Measurements from ENCODE around the gene THAP11. TPM values are rescaled to one million over a fixed set of nuclear protein-coding genes. Genes with fewer than 3 reads are reported as not detected.
A peak's percentile ranks its signal among the peaks of the same experiment; 100 is the strongest.

The THAP11 gene
- total and polyA plus RNA-seq, 2 of the 13 experiments (the other 11 are each of a cell fraction or from before 2014, with no cell fraction given): 44.2 to 53.4 TPM

DNA sequence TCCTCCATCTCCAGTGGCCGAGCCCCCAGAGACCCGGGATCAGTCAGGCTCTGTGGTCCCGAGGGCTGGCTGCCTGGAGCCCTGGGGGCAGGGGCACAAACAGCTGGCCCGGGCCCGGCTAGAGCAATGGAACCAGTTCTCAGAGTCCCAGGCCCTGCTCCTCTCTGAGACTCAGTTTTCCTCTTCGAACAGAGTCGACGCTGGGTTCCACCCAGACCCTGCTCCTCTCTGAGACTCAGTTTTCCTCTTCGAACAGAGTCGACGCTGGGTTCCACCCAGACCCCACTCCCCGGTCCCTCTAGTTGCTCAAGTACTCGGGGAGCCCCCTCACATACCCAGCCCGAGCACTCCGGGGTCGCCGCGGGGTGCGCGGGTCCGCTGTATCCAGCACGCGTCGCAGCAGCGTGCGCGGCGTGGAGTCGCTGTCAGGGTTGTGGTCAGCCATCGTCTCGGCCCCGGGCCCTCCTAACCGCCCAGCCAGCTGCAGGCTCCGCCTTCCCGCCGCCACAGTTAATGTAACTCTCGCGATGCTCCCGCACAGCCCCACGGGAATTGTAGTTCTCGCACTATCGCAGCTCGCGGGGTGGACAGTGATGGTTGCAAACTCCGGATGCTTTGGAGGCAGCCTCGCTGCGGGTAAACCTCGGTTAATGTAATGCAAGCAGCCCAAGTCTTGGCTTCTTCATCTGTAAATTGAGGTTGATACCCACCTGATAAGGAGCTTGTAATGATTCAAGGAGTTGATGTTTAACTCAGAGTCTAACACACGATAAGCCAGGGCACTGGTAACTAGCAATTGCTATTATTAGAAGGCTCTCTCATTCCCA lies 8.5 kb upstream of the THAP11 start (continued):
- TF ChIP-seq, protein P1, sequence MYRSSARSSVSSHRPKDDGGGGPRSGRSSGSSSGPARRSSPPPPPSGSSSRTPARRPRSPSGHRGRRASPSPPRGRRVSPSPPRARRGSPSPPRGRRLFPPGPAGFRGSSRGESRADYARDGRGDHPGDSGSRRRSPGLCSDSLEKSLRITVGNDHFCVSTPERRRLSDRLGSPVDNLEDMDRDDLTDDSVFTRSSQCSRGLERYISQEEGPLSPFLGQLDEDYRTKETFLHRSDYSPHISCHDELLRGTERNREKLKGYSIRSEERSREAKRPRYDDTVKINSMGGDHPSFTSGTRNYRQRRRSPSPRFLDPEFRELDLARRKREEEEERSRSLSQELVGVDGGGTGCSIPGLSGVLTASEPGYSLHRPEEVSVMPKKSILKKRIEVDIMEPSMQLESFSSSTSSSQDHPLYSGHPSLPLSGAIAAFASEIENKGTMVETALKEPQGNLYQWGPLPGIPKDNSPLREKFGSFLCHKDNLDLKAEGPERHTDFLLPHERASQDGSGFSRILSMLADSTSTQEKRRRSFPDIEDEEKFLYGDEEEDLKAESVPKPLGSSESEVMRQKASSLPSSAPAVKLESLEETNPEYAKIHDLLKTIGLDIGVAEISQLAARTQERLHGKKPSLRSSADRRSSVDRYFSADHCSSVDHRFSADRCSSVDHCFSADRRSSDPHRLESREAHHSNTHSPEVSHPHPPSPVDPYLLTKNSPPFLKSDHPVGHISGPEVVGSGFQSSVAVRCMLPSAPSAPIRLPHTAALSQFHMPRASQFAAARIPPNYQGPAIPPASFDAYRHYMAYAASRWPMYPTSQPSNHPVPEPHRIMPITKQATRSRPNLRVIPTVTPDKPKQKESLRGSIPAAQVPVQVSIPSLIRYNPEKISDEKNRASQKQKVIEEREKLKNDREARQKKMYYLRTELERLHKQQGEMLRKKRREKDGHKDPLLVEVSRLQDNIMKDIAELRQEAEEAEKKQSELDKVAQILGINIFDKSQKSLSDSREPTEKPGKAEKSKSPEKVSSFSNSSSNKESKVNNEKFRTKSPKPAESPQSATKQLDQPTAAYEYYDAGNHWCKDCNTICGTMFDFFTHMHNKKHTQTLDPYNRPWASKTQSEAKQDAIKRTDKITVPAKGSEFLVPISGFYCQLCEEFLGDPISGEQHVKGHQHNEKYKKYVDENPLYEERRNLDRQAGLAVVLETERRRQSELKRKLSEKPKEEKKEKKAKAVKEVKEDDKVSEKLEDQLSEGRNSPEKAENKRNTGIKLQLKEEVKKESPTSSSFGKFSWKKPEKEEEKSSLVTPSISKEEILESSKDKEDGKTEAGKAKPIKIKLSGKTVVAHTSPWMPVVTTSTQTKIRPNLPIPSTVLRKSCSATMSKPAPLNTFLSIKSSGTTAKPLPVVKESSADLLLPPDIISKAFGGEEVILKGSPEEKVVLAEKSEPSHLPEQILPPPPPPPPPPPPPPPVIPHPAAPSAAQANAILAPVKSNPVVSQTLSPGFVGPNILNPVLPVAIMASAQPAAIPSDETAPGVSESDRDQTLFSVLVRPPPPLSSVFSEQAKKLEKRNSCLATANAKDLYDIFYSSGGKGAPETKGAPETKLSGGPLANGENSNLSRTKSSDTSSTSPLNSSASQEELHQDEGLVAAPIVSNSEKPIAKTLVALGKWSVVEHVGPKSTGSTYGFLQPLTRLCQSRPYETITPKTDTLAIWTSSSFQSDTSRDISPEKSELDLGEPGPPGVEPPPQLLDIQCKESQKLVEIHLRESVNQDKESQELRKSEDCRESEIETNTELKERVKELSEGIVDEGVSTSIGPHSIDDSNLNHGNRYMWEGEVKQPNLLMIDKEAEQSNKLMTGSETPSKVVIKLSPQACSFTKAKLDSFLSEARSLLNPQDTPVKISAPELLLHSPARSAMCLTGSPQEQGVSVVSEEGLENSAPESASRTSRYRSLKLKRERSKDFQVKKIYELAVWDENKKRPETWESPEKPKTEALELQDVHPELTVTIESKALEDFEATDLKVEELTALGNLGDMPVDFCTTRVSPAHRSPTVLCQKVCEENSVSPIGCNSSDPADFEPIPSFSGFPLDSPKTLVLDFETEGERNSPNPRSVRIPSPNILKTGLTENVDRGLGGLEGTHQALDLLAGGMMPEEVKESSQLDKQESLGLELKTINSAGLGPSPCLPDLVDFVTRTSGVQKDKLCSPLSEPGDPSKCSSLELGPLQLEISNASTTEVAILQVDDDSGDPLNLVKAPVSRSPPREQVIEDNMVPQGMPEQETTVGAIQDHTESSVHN (CRISPR knock-in tag; IDR thresholded peaks at IDR 0.05): peak; percentile 41; the same call in 1 of the 2 replicates
- TF ChIP-seq DMAP1 (CRISPR knock-in tag; IDR thresholded peaks at IDR 0.05) (peak; percentile 83), ZKSCAN1 (IDR thresholded peaks at IDR 0.05; ENCODE audit: low read length) (no peak), ATF7-NPFF (CRISPR knock-in tag; IDR thresholded peaks at IDR 0.05; ENCODE audit: low read depth) (peak; percentile 90), ZNF256 (CRISPR knock-in tag; conservative IDR thresholded peaks at IDR 0.05) (peak; percentile 80; the same call in 1 of the 2 replicates), ASH2L (IDR thresholded peaks at IDR 0.05; ENCODE audit: insufficient read length, low read depth, low read length) (peak; percentile 58), NCOA1 (CRISPR knock-in tag; IDR thresholded peaks at IDR 0.05) (0 out of 2 replicates have a peak, but pooled peaks have one; percentile 51), RXRB (CRISPR knock-in tag; IDR thresholded peaks at IDR 0.05; ENCODE audit: borderline replicate concordance) (no peak; the same call in none of the 2 replicates), PAX8 (CRISPR knock-in tag; IDR thresholded peaks at IDR 0.05; ENCODE audit: borderline replicate concordance) (no peak), KDM3A (CRISPR knock-in tag; IDR thresholded peaks at IDR 0.05; ENCODE audit: low read depth) (peak; percentile 55; the same call in 1 of the 2 replicates)
- TF ChIP-seq, protein P2, sequence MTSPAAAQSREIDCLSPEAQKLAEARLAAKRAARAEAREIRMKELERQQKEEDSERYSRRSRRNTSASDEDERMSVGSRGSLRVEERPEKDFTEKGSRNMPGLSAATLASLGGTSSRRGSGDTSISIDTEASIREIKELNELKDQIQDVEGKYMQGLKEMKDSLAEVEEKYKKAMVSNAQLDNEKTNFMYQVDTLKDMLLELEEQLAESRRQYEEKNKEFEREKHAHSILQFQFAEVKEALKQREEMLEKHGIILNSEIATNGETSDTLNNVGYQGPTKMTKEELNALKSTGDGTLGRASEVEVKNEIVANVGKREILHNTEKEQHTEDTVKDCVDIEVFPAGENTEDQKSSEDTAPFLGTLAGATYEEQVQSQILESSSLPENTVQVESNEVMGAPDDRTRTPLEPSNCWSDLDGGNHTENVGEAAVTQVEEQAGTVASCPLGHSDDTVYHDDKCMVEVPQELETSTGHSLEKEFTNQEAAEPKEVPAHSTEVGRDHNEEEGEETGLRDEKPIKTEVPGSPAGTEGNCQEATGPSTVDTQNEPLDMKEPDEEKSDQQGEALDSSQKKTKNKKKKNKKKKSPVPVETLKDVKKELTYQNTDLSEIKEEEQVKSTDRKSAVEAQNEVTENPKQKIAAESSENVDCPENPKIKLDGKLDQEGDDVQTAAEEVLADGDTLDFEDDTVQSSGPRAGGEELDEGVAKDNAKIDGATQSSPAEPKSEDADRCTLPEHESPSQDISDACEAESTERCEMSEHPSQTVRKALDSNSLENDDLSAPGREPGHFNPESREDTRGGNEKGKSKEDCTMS (CRISPR knock-in tag; conservative IDR thresholded peaks at IDR 0.05): no peak
- TF ChIP-seq, protein P3, sequence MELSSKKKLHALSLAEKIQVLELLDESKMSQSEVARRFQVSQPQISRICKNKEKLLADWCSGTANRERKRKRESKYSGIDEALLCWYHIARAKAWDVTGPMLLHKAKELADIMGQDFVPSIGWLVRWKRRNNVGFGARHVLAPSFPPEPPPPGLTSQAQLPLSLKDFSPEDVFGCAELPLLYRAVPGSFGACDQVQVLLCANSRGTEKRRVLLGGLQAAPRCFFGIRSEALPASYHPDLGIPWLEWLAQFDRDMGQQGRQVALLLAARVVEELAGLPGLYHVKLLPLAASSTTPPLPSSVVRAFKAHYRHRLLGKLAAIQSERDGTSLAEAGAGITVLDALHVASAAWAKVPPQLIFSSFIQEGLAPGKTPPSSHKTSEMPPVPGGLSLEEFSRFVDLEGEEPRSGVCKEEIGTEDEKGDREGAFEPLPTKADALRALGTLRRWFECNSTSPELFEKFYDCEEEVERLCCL (CRISPR knock-in tag; IDR thresholded peaks at IDR 0.05; ENCODE audit: borderline replicate concordance): no peak
- TF ChIP-seq, protein P4, sequence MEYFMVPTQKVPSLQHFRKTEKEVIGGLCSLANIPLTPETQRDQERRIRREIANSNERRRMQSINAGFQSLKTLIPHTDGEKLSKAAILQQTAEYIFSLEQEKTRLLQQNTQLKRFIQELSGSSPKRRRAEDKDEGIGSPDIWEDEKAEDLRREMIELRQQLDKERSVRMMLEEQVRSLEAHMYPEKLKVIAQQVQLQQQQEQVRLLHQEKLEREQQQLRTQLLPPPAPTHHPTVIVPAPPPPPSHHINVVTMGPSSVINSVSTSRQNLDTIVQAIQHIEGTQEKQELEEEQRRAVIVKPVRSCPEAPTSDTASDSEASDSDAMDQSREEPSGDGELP (IDR thresholded peaks at IDR 0.05; ENCODE audit: borderline replicate concordance, low read depth): peak; percentile 77; the same call in 1 of the 2 replicates

All from HepG2 (cell line).